A549 (cell line): ENCODE data around the gene DYSF. TPM values are rescaled to one million over a fixed set of nuclear protein-coding genes. Genes with fewer than 3 reads are reported as not detected.

Experiments
- ATAC-seq, 2 experiments: fragments of 200-7000 bp in 1 of 2; fragments of >200 bp in 1 of 2; cut with Nextera tagmentation in 1 of 2; cut with Tn5 transposase in 1 of 2; 3 replicates each; pipeline versions ENCODE4 v1.8.0 to v1.9.1; 2018 to 2020; ENCODE audit warnings: mild to moderate bottlenecking in 1 of 2, moderate library complexity in 1 of 2
- CTCF ChIA-PET: fragments of 300-600 bp; sonication (Branson Sonifier 250); formaldehyde crosslinking; extraction: SDS; loops from one replicate; lab custom pipeline; 2021; ENCODE audit warnings: antibody characterized with exemption, inconsistent platforms; lab: Yijun Ruan, JAX
- POLR2A ChIA-PET: fragments of 350-600 bp; formaldehyde crosslinking; extraction: SDS; loops from one replicate; lab custom pipeline; 2021; ENCODE audit warnings: antibody characterized with exemption, inconsistent platforms; lab: Yijun Ruan, JAX
- DNase-seq, 2 experiments: peaks; one replicate each; pipeline versions ENCODE4 v3.0.0 to v3.0.0-alpha.2; 2011 to 2016; ENCODE audit warnings: low read depth in 1 of 2, low spot score in 1 of 2
- FAIRE-seq: peaks from 2 replicates; lab custom pipeline; 2011; peaks lifted over from hg19 to GRCh38; lab: Jason Lieb, UNC
- H3K27ac ChIP-seq, 2 experiments: fragments of >200 bp; sonication (Bioruptor Twin); formaldehyde crosslinking; 3 replicates each; pipeline ENCODE4 v1.5.1; 2016 to 2017
- H3K4me1 ChIP-seq: fragments of >200 bp; sonication (Bioruptor Twin); formaldehyde crosslinking; 3 replicates; pipeline ENCODE4 v1.6.1; 2016
- H3K4me2 ChIP-seq: fragments of >200 bp; sonication (Bioruptor Twin); formaldehyde crosslinking; 3 replicates; pipeline ENCODE4 v1.6.1; 2016
- H3K4me3 ChIP-seq: fragments of >200 bp; sonication (Bioruptor Twin); formaldehyde crosslinking; 3 replicates; pipeline ENCODE4 v1.5.1; 2016
- H3K9me3 ChIP-seq: fragments of >200 bp; sonication (Bioruptor Twin); formaldehyde crosslinking; 3 replicates; pipeline ENCODE4 v1.6.1; 2016
- ATOH8 ChIP-seq: fragments of 250-450 bp; sonication (Bioruptor Pico); IDR thresholded peaks from 2 replicates; pipeline ENCODE4 v1.5.0; 2020; ENCODE audit warnings: low read depth, mild to moderate bottlenecking, moderate library complexity
- CBX2 ChIP-seq: fragments of 200-600 bp; sonication (generic); IDR thresholded peaks from 2 replicates; pipeline ENCODE4 v1.6.1; 2016; ENCODE audit warnings: low read depth, mild to moderate bottlenecking, borderline replicate concordance
- CBX8 ChIP-seq: fragments of 200-600 bp; sonication (generic); IDR thresholded peaks from 2 replicates; pipeline ENCODE4 v1.6.1; 2016
- CEBPB ChIP-seq, 2 experiments: fragments of >200 bp in 1 of 2; sonication (Bioruptor Twin) in 1 of 2; formaldehyde crosslinking in 1 of 2; IDR thresholded peaks; 2 replicates each; pipeline ENCODE4 v1.6.1; 2012 to 2016
- CHD2 ChIP-seq: fragments of 150-350 bp; IDR thresholded peaks from 2 replicates; pipeline ENCODE4 v1.6.1; 2014; ENCODE audit warnings: low read length; ENCODE audit not compliant: partially characterized antibody
- CHD4 ChIP-seq: fragments of 200-600 bp; sonication (generic); IDR thresholded peaks from 2 replicates; pipeline ENCODE4 v1.6.1; 2016; ENCODE audit warnings: antibody characterized with exemption, mild to moderate bottlenecking, borderline replicate concordance
- E2F6 ChIP-seq: IDR thresholded peaks from 2 replicates; pipeline ENCODE4 v1.6.1; 2012; ENCODE audit warnings: low read depth, borderline replicate concordance
- EHMT2 ChIP-seq: fragments of 200-600 bp; sonication (generic); IDR thresholded peaks from 2 replicates; pipeline ENCODE4 v1.6.1; 2016; ENCODE audit warnings: antibody characterized with exemption, low read depth, mild to moderate bottlenecking, moderate library complexity
- FOSL2 ChIP-seq, 2 experiments: fragments of 450-650 bp in 1 of 2; fragments of >200 bp in 1 of 2; sonication (Bioruptor Twin) in 1 of 2; formaldehyde crosslinking; IDR thresholded peaks; 2 replicates each; pipeline versions ENCODE4 v1.5.0 to v1.6.1; 2016 to 2020; ENCODE audit warnings: mild to moderate bottlenecking in 1 of 2, moderate library complexity in 1 of 2
- HOXA7 ChIP-seq: fragments of 250-450 bp; sonication (Bioruptor Pico); IDR thresholded peaks from 2 replicates; pipeline ENCODE4 v1.5.0; 2020; ENCODE audit warnings: mild to moderate bottlenecking, moderate library complexity
- HOXB13 ChIP-seq: fragments of 250-450 bp; sonication (Bioruptor Pico); IDR thresholded peaks from 2 replicates; pipeline ENCODE4 v1.5.0; 2020; ENCODE audit warnings: low read depth, mild to moderate bottlenecking, moderate library complexity
- HOXB5 ChIP-seq: fragments of 250-450 bp; sonication (Bioruptor Pico); IDR thresholded peaks from 2 replicates; pipeline ENCODE4 v1.5.0; 2020; ENCODE audit warnings: mild to moderate bottlenecking, moderate library complexity
- JUN ChIP-seq, 2 experiments: fragments of >200 bp; sonication (Bioruptor Twin); formaldehyde crosslinking; IDR thresholded peaks; 2 replicates in 1 of 2; 3 replicates in 1 of 2; pipeline ENCODE4 v1.6.1; 2016 to 2017
- JUNB ChIP-seq: fragments of >200 bp; sonication (Bioruptor Twin); formaldehyde crosslinking; IDR thresholded peaks from 2 replicates; pipeline ENCODE4 v1.6.1; 2016
- KDM1A ChIP-seq: fragments of 200-600 bp; sonication (generic); IDR thresholded peaks from 2 replicates; pipeline ENCODE4 v1.6.1; 2016; ENCODE audit warnings: low read depth, mild to moderate bottlenecking
- KDM5A ChIP-seq: fragments of 200-600 bp; sonication (generic); IDR thresholded peaks from 2 replicates; pipeline ENCODE4 v1.6.1; 2016; ENCODE audit warnings: antibody characterized with exemption, mild to moderate bottlenecking
- NPAS2 ChIP-seq: fragments of 250-450 bp; sonication (Bioruptor Pico); IDR thresholded peaks from 2 replicates; pipeline ENCODE4 v1.8.0; 2022; ENCODE audit warnings: mild to moderate bottlenecking, moderate library complexity, borderline replicate concordance
- RAD21 ChIP-seq, 2 experiments: fragments of >200 bp in 1 of 2; sonication (Bioruptor Twin) in 1 of 2; formaldehyde crosslinking in 1 of 2; IDR thresholded peaks in 1 of 2; conservative IDR thresholded peaks in 1 of 2; 2 replicates in 1 of 2; 3 replicates in 1 of 2; pipeline ENCODE4 v1.6.1; 2012 to 2018; ENCODE audit warnings: inconsistent platforms in 1 of 2
- SMC3 ChIP-seq: fragments of >200 bp; sonication (Bioruptor Twin); formaldehyde crosslinking; IDR thresholded peaks from 3 replicates; pipeline ENCODE4 v1.6.1; 2018; ENCODE audit warnings: inconsistent platforms
- SREBF2 ChIP-seq: fragments of 450-650 bp; IDR thresholded peaks from 2 replicates; pipeline ENCODE4 v1.6.1; 2014; ENCODE audit warnings: mild to moderate bottlenecking, moderate library complexity
- TFCP2L1 ChIP-seq: fragments of 250-450 bp; sonication (Bioruptor Pico); IDR thresholded peaks from 2 replicates; pipeline ENCODE4 v1.5.0; 2021; ENCODE audit warnings: mild to moderate bottlenecking
- WGBS: methylation state at CpG from one replicate; pipeline ENCODE4 v1.1.6; 2017; ENCODE audit errors: missing lambda C conversion rate; 5-methylcytosine and 5-hydroxymethylcytosine counted together
- polyA plus RNA-seq, 4 experiments: library from polyadenylated mRNA; depleted of rRNA in 3 of 4; stranded (reverse); fragments of >200 nt; fragmentation: RNase III in 1 of 4; extraction: RNeasy Plus Mini Kit Qiagen cat#74134 plus additional on column Dnase treatment in 1 of 4; gene quantifications; 2 replicates in 3 of 4; 3 replicates in 1 of 4; pipeline ENCODE4 v1.2.3, GENCODE V29; 2011 to 2017
- TF ChIP-seq, protein P1 (sequence below): fragments of 450-650 bp; IDR thresholded peaks from 2 replicates; pipeline ENCODE4 v1.6.1; 2014; ENCODE audit warnings: antibody characterized with exemption
- TF ChIP-seq, protein P2 (sequence below): fragments of 200-600 bp; sonication (generic); IDR thresholded peaks from 2 replicates; pipeline ENCODE4 v1.6.1; 2016; ENCODE audit warnings: antibody characterized with exemption, mild to moderate bottlenecking, moderate library complexity

DYSF gene
- polyA plus RNA-seq, 2 of the 4 experiments (the other 2 are of a cell fraction): 0.36 to 0.98 TPM

DNA sequence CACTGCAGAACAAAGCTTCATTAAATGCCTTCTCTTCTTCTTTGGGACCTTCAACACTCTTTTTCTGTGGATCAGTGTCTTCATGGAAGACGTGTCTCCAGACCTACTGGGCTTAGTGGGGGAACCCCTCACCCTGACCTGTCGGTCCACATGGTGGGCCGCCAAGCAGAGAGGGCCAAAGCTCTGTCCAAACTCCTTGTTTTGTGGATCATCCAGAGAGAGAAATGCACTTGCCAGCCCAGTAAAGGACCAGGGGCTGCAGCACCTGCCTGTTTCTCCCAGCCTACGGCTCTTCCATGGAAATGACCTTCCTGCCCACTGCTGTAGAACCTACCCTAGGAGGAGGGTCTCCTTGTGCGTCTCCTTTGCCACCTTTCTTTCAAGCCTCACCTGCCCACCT, 25.9 kb downstream of the DYSF start:
- Histone ChIP-seq H3K4me2 (no peak overlapping the region), H3K4me1 (no peaks in the 10 kb centered on the region), H3K9me3 (no peaks in the 10 kb centered on the region), H3K27ac (no peak overlapping the region), H3K4me3 (no peak overlapping the region)
- 61% methylated on average over 5 of the region's 5 CpGs for WGBS
- no peak for ATAC-seq
- FAIRE-seq: no peak
- no peak for DNase-seq
- CTCF ChIA-PET: interaction anchor here (0.8 to 4.8 kb wide), 4 partner anchors 10 to 179 kb away, joined by 3 to 24 read pairs (median 3); no protein-coding TSS in a partner anchor
- no peak for TF ChIP-seq EHMT2
- no peak for TF ChIP-seq KDM1A
- TF ChIP-seq CHD4: no peak
- TF ChIP-seq E2F6: no peak
- TF ChIP-seq JUN (IDR thresholded peaks at IDR 0.05): no peak
- TF ChIP-seq NPAS2 (CRISPR knock-in tag): no peak
- TF ChIP-seq HOXB5: no peak
- no peak for TF ChIP-seq HOXA7 (CRISPR knock-in tag)
- no peak for TF ChIP-seq SREBF2
- no peak for TF ChIP-seq CBX2
- POLR2A ChIA-PET: no interaction called here

DNA sequence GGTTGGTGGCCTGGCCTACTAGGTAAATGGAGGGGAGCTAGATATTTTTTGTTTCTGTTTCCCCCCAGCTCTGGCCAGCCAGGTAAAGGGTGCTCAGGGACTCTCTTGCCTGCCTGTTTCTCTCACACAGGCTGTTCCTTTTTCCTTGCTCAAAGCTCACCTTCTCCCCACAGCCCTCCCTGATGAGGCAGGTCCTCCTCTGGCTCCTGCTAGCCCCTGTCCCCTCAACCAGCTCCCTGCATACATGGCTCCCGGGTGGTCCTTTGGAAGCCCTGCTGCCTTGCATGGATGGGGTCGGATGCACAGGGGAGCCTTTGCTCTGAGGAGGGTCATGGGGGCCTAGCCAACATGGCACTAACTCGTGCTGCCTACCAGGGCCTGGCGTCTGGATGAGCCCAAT, 27.8 kb downstream of the DYSF start:
- FAIRE-seq: no peak
- no peak for DNase-seq
- POLR2A ChIA-PET: no interaction called here
- ATAC-seq: no peak
- Histone ChIP-seq H3K9me3 (no peaks in the 10 kb centered on the region), H3K4me2 (no peak overlapping the region), H3K4me1 (no peaks in the 10 kb centered on the region), H3K27ac (no peak overlapping the region), H3K4me3 (no peak overlapping the region)
- CTCF ChIA-PET: interaction anchor here (0.7 to 4.8 kb wide), 3 partner anchors 20 to 181 kb away, joined by 3 to 24 read pairs (median 17); no protein-coding TSS in a partner anchor
- TF ChIP-seq RAD21 (conservative IDR thresholded peaks at IDR 0.05 in 1 of 2, IDR thresholded peaks at IDR 0.05 in 1 of 2) (no peak), KDM5A (no peak), SMC3 (no peak), TFCP2L1 (no peak), CBX8 (no peak), HOXB13 (CRISPR knock-in tag) (no peak), JUNB (no peak), ATOH8 (CRISPR knock-in tag) (no peak), CEBPB (IDR thresholded peaks at IDR 0.05) (no peak), CHD2 (no peak), FOSL2 (IDR thresholded peaks at IDR 0.05) (no peak), FOSL2 (CRISPR knock-in tag; IDR thresholded peaks at IDR 0.05) (no peak)
- TF ChIP-seq, protein P1, sequence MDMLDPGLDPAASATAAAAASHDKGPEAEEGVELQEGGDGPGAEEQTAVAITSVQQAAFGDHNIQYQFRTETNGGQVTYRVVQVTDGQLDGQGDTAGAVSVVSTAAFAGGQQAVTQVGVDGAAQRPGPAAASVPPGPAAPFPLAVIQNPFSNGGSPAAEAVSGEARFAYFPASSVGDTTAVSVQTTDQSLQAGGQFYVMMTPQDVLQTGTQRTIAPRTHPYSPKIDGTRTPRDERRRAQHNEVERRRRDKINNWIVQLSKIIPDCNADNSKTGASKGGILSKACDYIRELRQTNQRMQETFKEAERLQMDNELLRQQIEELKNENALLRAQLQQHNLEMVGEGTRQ: no peak
- TF ChIP-seq, protein P2, sequence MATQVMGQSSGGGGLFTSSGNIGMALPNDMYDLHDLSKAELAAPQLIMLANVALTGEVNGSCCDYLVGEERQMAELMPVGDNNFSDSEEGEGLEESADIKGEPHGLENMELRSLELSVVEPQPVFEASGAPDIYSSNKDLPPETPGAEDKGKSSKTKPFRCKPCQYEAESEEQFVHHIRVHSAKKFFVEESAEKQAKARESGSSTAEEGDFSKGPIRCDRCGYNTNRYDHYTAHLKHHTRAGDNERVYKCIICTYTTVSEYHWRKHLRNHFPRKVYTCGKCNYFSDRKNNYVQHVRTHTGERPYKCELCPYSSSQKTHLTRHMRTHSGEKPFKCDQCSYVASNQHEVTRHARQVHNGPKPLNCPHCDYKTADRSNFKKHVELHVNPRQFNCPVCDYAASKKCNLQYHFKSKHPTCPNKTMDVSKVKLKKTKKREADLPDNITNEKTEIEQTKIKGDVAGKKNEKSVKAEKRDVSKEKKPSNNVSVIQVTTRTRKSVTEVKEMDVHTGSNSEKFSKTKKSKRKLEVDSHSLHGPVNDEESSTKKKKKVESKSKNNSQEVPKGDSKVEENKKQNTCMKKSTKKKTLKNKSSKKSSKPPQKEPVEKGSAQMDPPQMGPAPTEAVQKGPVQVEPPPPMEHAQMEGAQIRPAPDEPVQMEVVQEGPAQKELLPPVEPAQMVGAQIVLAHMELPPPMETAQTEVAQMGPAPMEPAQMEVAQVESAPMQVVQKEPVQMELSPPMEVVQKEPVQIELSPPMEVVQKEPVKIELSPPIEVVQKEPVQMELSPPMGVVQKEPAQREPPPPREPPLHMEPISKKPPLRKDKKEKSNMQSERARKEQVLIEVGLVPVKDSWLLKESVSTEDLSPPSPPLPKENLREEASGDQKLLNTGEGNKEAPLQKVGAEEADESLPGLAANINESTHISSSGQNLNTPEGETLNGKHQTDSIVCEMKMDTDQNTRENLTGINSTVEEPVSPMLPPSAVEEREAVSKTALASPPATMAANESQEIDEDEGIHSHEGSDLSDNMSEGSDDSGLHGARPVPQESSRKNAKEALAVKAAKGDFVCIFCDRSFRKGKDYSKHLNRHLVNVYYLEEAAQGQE: no peak
- WGBS: 36% methylated on average over 4 of the region's 4 CpGs
